Nephron (organoid): ENCODE measurements around the gene GAK.

Source experiments
- H3K27ac Mint-ChIP-seq, 3 experiments: 2 replicates each; pipeline ENCODE4 v1.8.0; 2020; ENCODE audit warnings: mixed read lengths in 3 of 3, mild to moderate bottlenecking in 2 of 3, moderate library complexity in 1 of 3
- H3K27me3 Mint-ChIP-seq: 2 replicates; pipeline ENCODE4 v1.8.0; 2021; ENCODE audit warnings: low read depth, mild to moderate bottlenecking, moderate library complexity, mixed read lengths
- H3K36me3 Mint-ChIP-seq: 2 replicates; pipeline ENCODE4 v1.8.0; 2020; ENCODE audit warnings: low read depth, mixed read lengths
- H3K4me1 Mint-ChIP-seq: 2 replicates; pipeline ENCODE4 v1.8.0; 2020; ENCODE audit warnings: mixed read lengths
- H3K4me3 Mint-ChIP-seq, 3 experiments: 2 replicates each; pipeline ENCODE4 v1.8.0; 2020; ENCODE audit warnings: mild to moderate bottlenecking in 3 of 3, mixed read lengths in 3 of 3, moderate library complexity in 2 of 3
- H3K9me3 Mint-ChIP-seq: 2 replicates; pipeline ENCODE4 v1.8.0; 2020; ENCODE audit warnings: mixed read lengths
- CTCF ChIP-seq, 3 experiments: fragments of 200-600 bp; sonication (generic); IDR thresholded peaks; one replicate each; pipeline ENCODE4 v1.5.0; 2021; ENCODE audit warnings: antibody characterized with exemption in 3 of 3; ENCODE audit not compliant: unreplicated experiment in 3 of 3

Gene GAK

GRCh38 chr4:833731-834367, 98.3 kb downstream of the GAK start:
- no peak for TF ChIP-seq CTCF (IDR thresholded peaks at IDR 0.05; ENCODE audit: unreplicated experiment in 3 of 3)
- Mint-ChIP-seq H3K27ac (no peak overlapping the region), H3K27me3 (peaks cover 14% of the 10 kb centered on the region), H3K9me3 (peaks cover 10% of the 10 kb centered on the region), H3K4me3 (no peak overlapping the region), H3K4me1 (no peaks in the 10 kb centered on the region), H3K36me3 (peaks cover 6% of the 10 kb centered on the region)

DNA sequence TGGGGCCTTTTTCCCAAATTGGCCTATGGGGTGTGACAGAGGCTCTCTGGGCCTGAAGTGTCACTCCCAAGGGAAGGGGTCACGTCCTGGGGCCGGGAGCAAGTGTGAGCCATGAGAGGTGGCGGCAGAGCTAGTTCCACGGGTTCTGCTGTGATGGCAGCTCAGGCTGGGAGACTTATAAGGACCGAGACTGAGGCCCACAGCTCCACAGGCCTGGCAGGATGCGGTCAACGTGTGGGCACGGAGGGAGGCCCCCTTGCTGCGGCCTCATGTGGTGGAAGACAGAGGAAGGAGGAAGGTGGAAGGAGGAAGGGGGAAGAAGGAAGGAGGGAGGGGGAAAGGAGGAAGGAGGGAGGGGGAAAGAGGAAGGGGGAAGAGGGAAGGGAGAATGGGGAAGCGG, 99.0 kb downstream of the GAK start:
- Mint-ChIP-seq H3K4me1 (peaks cover 2% of the 10 kb centered on the region), H3K27me3 (peaks cover 21% of the 10 kb centered on the region), H3K27ac (no peak overlapping the region), H3K36me3 (peaks cover 4% of the 10 kb centered on the region), H3K4me3 (no peak overlapping the region), H3K9me3 (peaks cover 8% of the 10 kb centered on the region)
- TF ChIP-seq CTCF (IDR thresholded peaks at IDR 0.05; ENCODE audit: unreplicated experiment in 3 of 3), result no peak

- no peaks in the 10 kb centered on the region for H3K36me3 Mint-ChIP-seq
- H3K27me3 Mint-ChIP-seq, result peaks cover 27% of the 10 kb centered on the region
- H3K4me3 Mint-ChIP-seq, result no peak overlapping the region
Measured at GRCh38 chr4:832536-832935, 99.6 kb downstream of the GAK start.

DNA sequence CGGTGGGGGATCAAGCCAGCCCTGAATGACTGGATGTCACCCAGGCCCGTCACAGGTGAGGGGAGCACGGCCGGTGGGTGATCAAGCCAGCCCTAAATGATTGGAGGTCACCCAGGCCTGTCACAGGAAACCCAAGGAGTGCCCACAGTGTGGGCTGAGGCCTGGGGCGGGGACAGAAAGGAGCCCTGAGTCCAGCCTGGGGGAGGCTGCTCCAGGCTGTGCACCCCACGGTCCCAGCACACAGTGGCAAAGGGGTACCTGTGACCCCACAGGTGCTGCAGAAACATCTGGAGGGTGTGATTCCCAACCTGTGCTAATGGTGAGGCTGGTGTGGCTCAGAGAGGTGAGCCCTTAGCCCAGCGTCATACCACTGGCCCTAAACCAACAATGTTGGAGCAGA, 100.0 kb downstream of the GAK start:
- Mint-ChIP-seq H3K4me1 (peaks cover 6% of the 10 kb centered on the region), H3K27me3 (peaks cover 31% of the 10 kb centered on the region), H3K36me3 (no peaks in the 10 kb centered on the region), H3K27ac (no peak overlapping the region), H3K9me3 (peaks cover 2% of the 10 kb centered on the region), H3K4me3 (no peak overlapping the region)
- no peak for TF ChIP-seq CTCF (IDR thresholded peaks at IDR 0.05; ENCODE audit: unreplicated experiment in 3 of 3)

More at GRCh38 chr4:832536-832935, 99.6 kb downstream of the GAK start:
- Mint-ChIP-seq H3K4me1 (peaks cover 6% of the 10 kb centered on the region), H3K27ac (no peak overlapping the region), H3K9me3 (peaks cover 2% of the 10 kb centered on the region)
- no peak for TF ChIP-seq CTCF (IDR thresholded peaks at IDR 0.05; ENCODE audit: unreplicated experiment in 3 of 3)

GRCh38 chr4:831483-831805, 100.7 kb downstream of the GAK start:
- Mint-ChIP-seq H3K27me3 (peaks cover 31% of the 10 kb centered on the region), H3K4me3 (no peak overlapping the region), H3K9me3 (peaks cover 2% of the 10 kb centered on the region), H3K36me3 (no peaks in the 10 kb centered on the region), H3K27ac (no peak overlapping the region), H3K4me1 (peaks cover 6% of the 10 kb centered on the region)
- no peak for TF ChIP-seq CTCF (IDR thresholded peaks at IDR 0.05; ENCODE audit: unreplicated experiment in 3 of 3)
